Liver (tissue), 9 donors: ENCODE measurements around the gene WAC. TPM values are rescaled to one million over a fixed set of nuclear protein-coding genes. Genes with fewer than 3 reads are reported as not detected.

Source experiments
- DNase-seq: peaks from one replicate; pipeline ENCODE4 v3.0.0-alpha.2; 2017; ENCODE audit warnings: low spot score
- H3K27ac ChIP-seq, 2 donors: one replicate each; pipeline ENCODE4 v1.7.0; 2013; ENCODE audit warnings: inconsistent platforms in 2 of 2, low read length in 2 of 2, control low read depth in 1 of 2, low read depth in 1 of 2, mild to moderate bottlenecking in 1 of 2
- H3K27me3 ChIP-seq, 4 donors: one replicate each; pipeline versions ENCODE4 v1.6.1 to v1.7.0; 2013; ENCODE audit warnings: low read length in 3 of 4, inconsistent platforms in 1 of 4, mild to moderate bottlenecking in 1 of 4, moderate library complexity in 1 of 4; ENCODE audit not compliant: control insufficient read depth in 4 of 4, insufficient read depth in 4 of 4
- H3K36me3 ChIP-seq, 4 donors: one replicate each; pipeline versions ENCODE4 v1.6.1 to v1.7.0; 2013; ENCODE audit warnings: low read length in 3 of 4, mild to moderate bottlenecking in 3 of 4, low read depth in 1 of 4, moderate library complexity in 1 of 4; ENCODE audit not compliant: control insufficient read depth in 4 of 4, insufficient read depth in 3 of 4
- H3K4me1 ChIP-seq, 4 donors: one replicate each; pipeline versions ENCODE4 v1.6.1 to v1.7.0; 2013; ENCODE audit warnings: low read length in 3 of 4, mild to moderate bottlenecking in 3 of 4, moderate library complexity in 1 of 4; ENCODE audit not compliant: control insufficient read depth in 4 of 4, insufficient read depth in 4 of 4
- H3K4me3 ChIP-seq, 3 donors: one replicate each; pipeline versions ENCODE4 v1.6.1 to v1.7.0; 2013; ENCODE audit warnings: low read length in 3 of 3, control low read depth in 1 of 3, low read depth in 1 of 3, mild to moderate bottlenecking in 1 of 3
- H3K9ac ChIP-seq, 2 donors: one replicate each; pipeline ENCODE4 v1.7.0; 2013; ENCODE audit warnings: low read length in 2 of 2, mild to moderate bottlenecking in 2 of 2, moderate library complexity in 2 of 2, control low read depth in 1 of 2, low read depth in 1 of 2
- H3K9me3 ChIP-seq, 4 donors: one replicate each; pipeline versions ENCODE4 v1.6.1 to v1.7.0; 2013; ENCODE audit warnings: low read length in 3 of 4; ENCODE audit not compliant: control insufficient read depth in 4 of 4
- EGR1 ChIP-seq, 2 donors: IDR thresholded peaks; 2 replicates each; pipeline ENCODE4 v1.6.1; 2016 to 2018; ENCODE audit warnings: antibody characterized with exemption in 2 of 2, low read depth in 2 of 2
- FOXA1 ChIP-seq: IDR thresholded peaks from 2 replicates; pipeline ENCODE4 v1.6.1; 2016; ENCODE audit warnings: antibody characterized with exemption
- FOXA2 ChIP-seq: IDR thresholded peaks from 2 replicates; pipeline ENCODE4 v1.6.1; 2016; ENCODE audit warnings: antibody characterized with exemption
- GABPA ChIP-seq, 2 donors: IDR thresholded peaks in 1 of 2; conservative IDR thresholded peaks in 1 of 2; 2 replicates each; pipeline ENCODE4 v1.6.1; 2016; ENCODE audit warnings: antibody characterized with exemption in 2 of 2, mild to moderate bottlenecking in 1 of 2, moderate library complexity in 1 of 2
- HNF4A ChIP-seq, 2 donors: conservative IDR thresholded peaks; 2 replicates each; pipeline ENCODE4 v1.6.1; 2016; ENCODE audit warnings: antibody characterized with exemption in 2 of 2, mild to moderate bottlenecking in 2 of 2
- HNF4G ChIP-seq: IDR thresholded peaks from 2 replicates; pipeline ENCODE4 v1.6.1; 2016; ENCODE audit warnings: antibody characterized with exemption
- NR2F2 ChIP-seq: IDR thresholded peaks from 2 replicates; pipeline ENCODE4 v1.6.1; 2016; ENCODE audit warnings: antibody characterized with exemption
- RXRA ChIP-seq, 2 donors: IDR thresholded peaks; 2 replicates each; pipeline ENCODE4 v1.6.1; 2017 to 2018; ENCODE audit warnings: antibody characterized with exemption in 2 of 2, mild to moderate bottlenecking in 1 of 2
- SP1 ChIP-seq: IDR thresholded peaks from 2 replicates; pipeline ENCODE4 v1.6.1; 2018; ENCODE audit warnings: antibody characterized with exemption, mild to moderate bottlenecking
- TAF1 ChIP-seq: conservative IDR thresholded peaks from 2 replicates; pipeline ENCODE4 v1.6.1; 2016; ENCODE audit warnings: antibody characterized with exemption, mild to moderate bottlenecking
- YY1 ChIP-seq: IDR thresholded peaks from 2 replicates; pipeline ENCODE4 v1.6.1; 2016; ENCODE audit warnings: antibody characterized with exemption, mild to moderate bottlenecking
- WGBS: extraction: QIAGEN DNeasy Blood & Tissue Kit; methylation state at CpG from one replicate; pipeline ENCODE4 v1.1.7; 2013; 5-methylcytosine and 5-hydroxymethylcytosine counted together
- polyA plus RNA-seq, 2 donors: library from polyadenylated mRNA; stranded (reverse) in 1 of 2; unstranded in 1 of 2; fragments of 200-250 nt in 1 of 2; fragments of >200 nt in 1 of 2; fragmentation: Nextera tagmentation in 1 of 2; extraction: Ambion mirVana in 1 of 2; gene quantifications; one replicate each; pipeline versions ENCODE4 v1.2.1 to v1.2.3, GENCODE V29; 2013 to 2015
- total RNA-seq, 2 donors: library from RNA; depleted of rRNA; stranded (reverse); fragments of >200 nt; gene quantifications; one replicate each; pipeline ENCODE4 v1.2.3, GENCODE V29; 2014
- TF ChIP-seq, protein P1 (sequence below): fragments of 150-350 bp; IDR thresholded peaks from 2 replicates; pipeline ENCODE4 v1.5.1; 2017; ENCODE audit warnings: improper control_type of control experiment, low read depth, low read length; ENCODE audit not compliant: missing input control
- TF ChIP-seq, protein P2 (sequence below): IDR thresholded peaks from 2 replicates; pipeline ENCODE4 v1.6.1; 2016; ENCODE audit warnings: antibody characterized with exemption, mild to moderate bottlenecking
- TF ChIP-seq, protein P3 (sequence below): IDR thresholded peaks from 2 replicates; pipeline ENCODE4 v1.6.1; 2016; ENCODE audit warnings: antibody characterized with exemption
- TF ChIP-seq, protein P4 (sequence below): IDR thresholded peaks from 2 replicates; pipeline ENCODE4 v1.6.1; 2016; ENCODE audit warnings: antibody characterized with exemption
- donor health status: healthy.
- donor health status: healthy.
- donor health status: healthy.
- donor health status: healthy.
- donor health status: healthy.

The WAC gene
- total and polyA plus RNA-seq, 4 donors = 20.2 to 48.7 (median 32.0) TPM

DNA sequence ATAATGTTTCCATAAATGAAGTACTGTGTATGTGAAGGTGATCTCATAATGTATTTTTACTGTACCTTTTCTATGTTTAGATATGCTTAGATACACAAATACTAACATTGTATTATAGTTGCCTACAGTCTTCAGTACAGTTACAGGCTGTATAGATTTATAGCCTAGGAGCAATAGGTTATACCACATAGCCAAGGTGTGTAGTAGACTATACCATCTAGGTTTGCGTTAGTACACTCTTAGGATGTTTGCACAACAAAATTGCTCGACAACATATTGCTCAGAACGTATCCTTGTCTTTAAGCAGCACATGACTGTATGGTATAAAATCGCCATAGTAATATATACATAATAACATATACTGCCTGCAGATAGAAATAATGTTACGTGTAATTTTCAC lies 42.9 kb downstream of the WAC start:
- Histone ChIP-seq H3K4me1 (peaks cover 0 to 5% (median 2%) of the 10 kb centered on the region in 4 donors), H3K4me3 (no peak overlapping the region)
- 86% methylated on average over 5 of the region's 5 CpGs for WGBS

DNA sequence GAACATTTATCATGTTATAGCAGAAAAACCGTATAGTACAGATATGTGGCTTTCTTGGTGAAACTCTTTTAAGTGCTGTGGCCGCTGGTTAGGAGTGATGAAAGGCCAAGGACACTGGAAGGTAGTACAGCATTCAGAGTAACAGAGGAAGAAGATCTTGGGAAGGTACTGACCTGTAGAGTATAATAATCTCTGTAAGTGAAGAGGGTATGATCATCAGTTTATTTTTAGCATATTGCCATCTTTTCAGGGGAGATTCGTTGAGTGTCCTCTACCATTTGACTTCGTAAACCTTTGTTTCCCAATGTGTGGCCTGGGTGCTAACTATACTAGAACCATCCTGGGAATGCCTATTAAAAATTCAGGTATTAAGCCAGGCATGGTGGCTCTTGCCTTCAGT lies 44.6 kb downstream of the WAC start:
- Histone ChIP-seq H3K9me3 (no peaks in the 10 kb centered on the region), H3K27ac (no peak overlapping the region), H3K9ac (no peak overlapping the region), H3K4me1 (peaks cover 0 to 3% (median 1%) of the 10 kb centered on the region in 4 donors), H3K36me3 (peaks cover 0 to 6% (median 2%) of the 10 kb centered on the region in 4 donors), H3K27me3 (no peaks in the 10 kb centered on the region), H3K4me3 (no peak overlapping the region)
- no peak for TF ChIP-seq RXRA (IDR thresholded peaks at IDR 0.05)
- no peak for TF ChIP-seq FOXA1
- TF ChIP-seq, protein P1, sequence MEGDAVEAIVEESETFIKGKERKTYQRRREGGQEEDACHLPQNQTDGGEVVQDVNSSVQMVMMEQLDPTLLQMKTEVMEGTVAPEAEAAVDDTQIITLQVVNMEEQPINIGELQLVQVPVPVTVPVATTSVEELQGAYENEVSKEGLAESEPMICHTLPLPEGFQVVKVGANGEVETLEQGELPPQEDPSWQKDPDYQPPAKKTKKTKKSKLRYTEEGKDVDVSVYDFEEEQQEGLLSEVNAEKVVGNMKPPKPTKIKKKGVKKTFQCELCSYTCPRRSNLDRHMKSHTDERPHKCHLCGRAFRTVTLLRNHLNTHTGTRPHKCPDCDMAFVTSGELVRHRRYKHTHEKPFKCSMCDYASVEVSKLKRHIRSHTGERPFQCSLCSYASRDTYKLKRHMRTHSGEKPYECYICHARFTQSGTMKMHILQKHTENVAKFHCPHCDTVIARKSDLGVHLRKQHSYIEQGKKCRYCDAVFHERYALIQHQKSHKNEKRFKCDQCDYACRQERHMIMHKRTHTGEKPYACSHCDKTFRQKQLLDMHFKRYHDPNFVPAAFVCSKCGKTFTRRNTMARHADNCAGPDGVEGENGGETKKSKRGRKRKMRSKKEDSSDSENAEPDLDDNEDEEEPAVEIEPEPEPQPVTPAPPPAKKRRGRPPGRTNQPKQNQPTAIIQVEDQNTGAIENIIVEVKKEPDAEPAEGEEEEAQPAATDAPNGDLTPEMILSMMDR = no peak
- TF ChIP-seq, protein P2, sequence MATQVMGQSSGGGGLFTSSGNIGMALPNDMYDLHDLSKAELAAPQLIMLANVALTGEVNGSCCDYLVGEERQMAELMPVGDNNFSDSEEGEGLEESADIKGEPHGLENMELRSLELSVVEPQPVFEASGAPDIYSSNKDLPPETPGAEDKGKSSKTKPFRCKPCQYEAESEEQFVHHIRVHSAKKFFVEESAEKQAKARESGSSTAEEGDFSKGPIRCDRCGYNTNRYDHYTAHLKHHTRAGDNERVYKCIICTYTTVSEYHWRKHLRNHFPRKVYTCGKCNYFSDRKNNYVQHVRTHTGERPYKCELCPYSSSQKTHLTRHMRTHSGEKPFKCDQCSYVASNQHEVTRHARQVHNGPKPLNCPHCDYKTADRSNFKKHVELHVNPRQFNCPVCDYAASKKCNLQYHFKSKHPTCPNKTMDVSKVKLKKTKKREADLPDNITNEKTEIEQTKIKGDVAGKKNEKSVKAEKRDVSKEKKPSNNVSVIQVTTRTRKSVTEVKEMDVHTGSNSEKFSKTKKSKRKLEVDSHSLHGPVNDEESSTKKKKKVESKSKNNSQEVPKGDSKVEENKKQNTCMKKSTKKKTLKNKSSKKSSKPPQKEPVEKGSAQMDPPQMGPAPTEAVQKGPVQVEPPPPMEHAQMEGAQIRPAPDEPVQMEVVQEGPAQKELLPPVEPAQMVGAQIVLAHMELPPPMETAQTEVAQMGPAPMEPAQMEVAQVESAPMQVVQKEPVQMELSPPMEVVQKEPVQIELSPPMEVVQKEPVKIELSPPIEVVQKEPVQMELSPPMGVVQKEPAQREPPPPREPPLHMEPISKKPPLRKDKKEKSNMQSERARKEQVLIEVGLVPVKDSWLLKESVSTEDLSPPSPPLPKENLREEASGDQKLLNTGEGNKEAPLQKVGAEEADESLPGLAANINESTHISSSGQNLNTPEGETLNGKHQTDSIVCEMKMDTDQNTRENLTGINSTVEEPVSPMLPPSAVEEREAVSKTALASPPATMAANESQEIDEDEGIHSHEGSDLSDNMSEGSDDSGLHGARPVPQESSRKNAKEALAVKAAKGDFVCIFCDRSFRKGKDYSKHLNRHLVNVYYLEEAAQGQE = no peak
- TF ChIP-seq HNF4G = no peak
- TF ChIP-seq EGR1 (IDR thresholded peaks at IDR 0.05; ENCODE audit: low read depth in 2 of 2) = no peak
- TF ChIP-seq HNF4A (conservative IDR thresholded peaks at IDR 0.05) = no peak
- no peak for TF ChIP-seq YY1
- no peak for TF ChIP-seq GABPA (IDR thresholded peaks at IDR 0.05 in 1 of 2, conservative IDR thresholded peaks at IDR 0.05 in 1 of 2)
- no peak for TF ChIP-seq FOXA2
- TF ChIP-seq, protein P3, sequence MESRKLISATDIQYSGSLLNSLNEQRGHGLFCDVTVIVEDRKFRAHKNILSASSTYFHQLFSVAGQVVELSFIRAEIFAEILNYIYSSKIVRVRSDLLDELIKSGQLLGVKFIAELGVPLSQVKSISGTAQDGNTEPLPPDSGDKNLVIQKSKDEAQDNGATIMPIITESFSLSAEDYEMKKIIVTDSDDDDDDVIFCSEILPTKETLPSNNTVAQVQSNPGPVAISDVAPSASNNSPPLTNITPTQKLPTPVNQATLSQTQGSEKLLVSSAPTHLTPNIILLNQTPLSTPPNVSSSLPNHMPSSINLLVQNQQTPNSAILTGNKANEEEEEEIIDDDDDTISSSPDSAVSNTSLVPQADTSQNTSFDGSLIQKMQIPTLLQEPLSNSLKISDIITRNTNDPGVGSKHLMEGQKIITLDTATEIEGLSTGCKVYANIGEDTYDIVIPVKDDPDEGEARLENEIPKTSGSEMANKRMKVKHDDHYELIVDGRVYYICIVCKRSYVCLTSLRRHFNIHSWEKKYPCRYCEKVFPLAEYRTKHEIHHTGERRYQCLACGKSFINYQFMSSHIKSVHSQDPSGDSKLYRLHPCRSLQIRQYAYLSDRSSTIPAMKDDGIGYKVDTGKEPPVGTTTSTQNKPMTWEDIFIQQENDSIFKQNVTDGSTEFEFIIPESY = no peak
- no peak for TF ChIP-seq TAF1
- TF ChIP-seq NR2F2 = no peak
- no peak for TF ChIP-seq SP1
- TF ChIP-seq, protein P4, sequence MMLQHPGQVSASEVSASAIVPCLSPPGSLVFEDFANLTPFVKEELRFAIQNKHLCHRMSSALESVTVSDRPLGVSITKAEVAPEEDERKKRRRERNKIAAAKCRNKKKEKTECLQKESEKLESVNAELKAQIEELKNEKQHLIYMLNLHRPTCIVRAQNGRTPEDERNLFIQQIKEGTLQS = no peak
- no peak for DNase-seq
- 88% methylated on average over 4 of the region's 4 CpGs for WGBS

More for the DNA sequence above, 42.9 kb downstream of the WAC start:
- no peak overlapping the region for H3K27ac ChIP-seq
- H3K9me3 ChIP-seq = no peaks in the 10 kb centered on the region
- DNase-seq = no peak
- H3K27me3 ChIP-seq = no peaks in the 10 kb centered on the region
- TF ChIP-seq TAF1 (no peak), HNF4A (conservative IDR thresholded peaks at IDR 0.05) (no peak), NR2F2 (no peak)
- TF ChIP-seq, protein P3 = no peak
- peaks cover 1 to 6% (median 2%) of the 10 kb centered on the region in 4 donors for H3K36me3 ChIP-seq
- H3K9ac ChIP-seq = no peak overlapping the region
